MM.1S (cell line): Measurements from ENCODE around the gene MSLN.

Experiments
- DNase-seq: peaks from one replicate; pipeline ENCODE4 v3.0.0-alpha.2; 2015
- H2AFZ ChIP-seq: fragments of 300-600 bp; sonication (generic); 2 replicates; pipeline ENCODE4 v1.6.0; 2016; ENCODE audit warnings: antibody characterized with exemption, low read length
- H3F3A ChIP-seq: fragments of 300-600 bp; sonication (generic); 2 replicates; pipeline ENCODE4 v1.6.1; 2016; ENCODE audit warnings: mild to moderate bottlenecking, antibody characterized with exemption, low read length, moderate library complexity, mixed read lengths; ENCODE audit not compliant: insufficient read depth
- H3K27ac ChIP-seq: fragments of 300-600 bp; sonication (generic); 2 replicates; pipeline ENCODE4 v1.5.1; 2016; ENCODE audit warnings: mild to moderate bottlenecking, low read length
- H3K27me3 ChIP-seq: fragments of 300-600 bp; sonication (generic); replicated peaks from 2 replicates; pipeline ENCODE4 v1.6.0; 2016; ENCODE audit warnings: low read length; ENCODE audit not compliant: insufficient read depth
- H3K36me3 ChIP-seq: fragments of 300-600 bp; sonication (generic); replicated peaks from 2 replicates; pipeline ENCODE4 v1.6.1; 2016; ENCODE audit warnings: mild to moderate bottlenecking, low read length, mixed read lengths; ENCODE audit not compliant: insufficient read depth
- H3K4me1 ChIP-seq: fragments of 300-600 bp; sonication (generic); 2 replicates; pipeline ENCODE4 v1.6.1; 2016; ENCODE audit warnings: low read length, mixed read lengths
- H3K4me2 ChIP-seq: fragments of 300-600 bp; sonication (generic); 2 replicates; pipeline ENCODE4 v1.6.0; 2016; ENCODE audit warnings: low read depth, low read length
- H3K4me3 ChIP-seq: fragments of 300-600 bp; sonication (generic); 2 replicates; pipeline ENCODE4 v1.5.1; 2016; ENCODE audit warnings: low read length, mixed read lengths
- H3K79me2 ChIP-seq: fragments of 300-600 bp; sonication (generic); 2 replicates; pipeline ENCODE4 v1.6.1; 2016; ENCODE audit warnings: mixed run types, low read length, mixed read lengths
- H3K9ac ChIP-seq: fragments of 300-600 bp; sonication (generic); 2 replicates; pipeline ENCODE4 v1.6.1; 2016; ENCODE audit warnings: low read length, mixed read lengths
- H3K9me2 ChIP-seq: fragments of 300-600 bp; sonication (generic); replicated peaks from 2 replicates; pipeline ENCODE4 v1.6.1; 2016; ENCODE audit warnings: mild to moderate bottlenecking, low read length, mixed read lengths; ENCODE audit not compliant: insufficient read depth
- H3K9me3 ChIP-seq: fragments of 300-600 bp; sonication (generic); replicated peaks from 2 replicates; pipeline ENCODE4 v1.6.1; 2016; ENCODE audit warnings: mild to moderate bottlenecking, low read length, mixed read lengths; ENCODE audit not compliant: insufficient read depth
- H4K20me1 ChIP-seq: fragments of 300-600 bp; sonication (generic); 2 replicates; pipeline ENCODE4 v1.6.1; 2016; ENCODE audit warnings: mild to moderate bottlenecking, low read length, moderate library complexity, mixed read lengths; ENCODE audit not compliant: insufficient read depth
- EZH2 ChIP-seq: fragments of 300-600 bp; sonication (generic); optimal IDR thresholded peaks from 2 replicates; pipeline ENCODE3; 2017; ENCODE audit warnings: low read depth, mild to moderate bottlenecking, antibody characterized with exemption, low read length, mixed read lengths
- EZH2phosphoT487 ChIP-seq: fragments of 300-600 bp; sonication (generic); IDR thresholded peaks from 2 replicates; pipeline ENCODE4 v1.6.1; 2018; ENCODE audit warnings: antibody characterized with exemption, low read length
- TF ChIP-seq, protein P1 (sequence below): fragments of 300-600 bp; sonication (generic); IDR thresholded peaks from 2 replicates; pipeline ENCODE4 v1.5.1; 2016; ENCODE audit warnings: antibody characterized with exemption, low read length, mixed read lengths

Gene MSLN

DNA sequence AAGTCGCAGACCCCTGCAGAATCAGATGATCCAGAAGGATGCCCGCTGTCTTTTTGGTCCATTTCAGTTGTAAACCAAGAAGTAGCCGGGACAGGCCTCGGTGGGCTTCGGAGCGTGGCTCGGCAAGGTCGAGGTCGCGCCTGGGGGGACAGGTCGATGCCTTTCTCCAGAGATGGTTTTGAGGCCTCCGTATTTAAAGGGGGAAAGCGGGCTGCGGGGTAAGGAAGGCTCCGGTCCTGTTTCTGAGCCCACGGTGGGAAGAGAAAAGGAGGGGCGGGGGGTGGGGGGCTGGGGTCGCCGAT lies 47.5 kb downstream of the MSLN start:
- H3K4me1 ChIP-seq, result no peaks in the 10 kb centered on the region
- H3F3A ChIP-seq, result no peaks in the 10 kb centered on the region
- H3K27ac ChIP-seq, result no peak overlapping the region
- TF ChIP-seq EZH2, result no peak
- TF ChIP-seq, protein P1, sequence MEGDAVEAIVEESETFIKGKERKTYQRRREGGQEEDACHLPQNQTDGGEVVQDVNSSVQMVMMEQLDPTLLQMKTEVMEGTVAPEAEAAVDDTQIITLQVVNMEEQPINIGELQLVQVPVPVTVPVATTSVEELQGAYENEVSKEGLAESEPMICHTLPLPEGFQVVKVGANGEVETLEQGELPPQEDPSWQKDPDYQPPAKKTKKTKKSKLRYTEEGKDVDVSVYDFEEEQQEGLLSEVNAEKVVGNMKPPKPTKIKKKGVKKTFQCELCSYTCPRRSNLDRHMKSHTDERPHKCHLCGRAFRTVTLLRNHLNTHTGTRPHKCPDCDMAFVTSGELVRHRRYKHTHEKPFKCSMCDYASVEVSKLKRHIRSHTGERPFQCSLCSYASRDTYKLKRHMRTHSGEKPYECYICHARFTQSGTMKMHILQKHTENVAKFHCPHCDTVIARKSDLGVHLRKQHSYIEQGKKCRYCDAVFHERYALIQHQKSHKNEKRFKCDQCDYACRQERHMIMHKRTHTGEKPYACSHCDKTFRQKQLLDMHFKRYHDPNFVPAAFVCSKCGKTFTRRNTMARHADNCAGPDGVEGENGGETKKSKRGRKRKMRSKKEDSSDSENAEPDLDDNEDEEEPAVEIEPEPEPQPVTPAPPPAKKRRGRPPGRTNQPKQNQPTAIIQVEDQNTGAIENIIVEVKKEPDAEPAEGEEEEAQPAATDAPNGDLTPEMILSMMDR, result no peak
- no peak for TF ChIP-seq EZH2phosphoT487
- H3K79me2 ChIP-seq, result no peaks in the 10 kb centered on the region
- no peaks in the 10 kb centered on the region for H3K9me3 ChIP-seq
- H3K9me2 ChIP-seq, result no peaks in the 10 kb centered on the region
- H4K20me1 ChIP-seq, result no peaks in the 10 kb centered on the region
- H3K9ac ChIP-seq, result no peak overlapping the region
- no peak for DNase-seq
- peaks cover 45% of the 10 kb centered on the region for H3K27me3 ChIP-seq
- peak overlapping the region; percentile 100 for H2AFZ ChIP-seq
- H3K36me3 ChIP-seq, result no peaks in the 10 kb centered on the region
- peak overlapping the region; percentile 96 for H3K4me2 ChIP-seq
- H3K4me3 ChIP-seq, result peak overlapping the region; percentile 89

DNA sequence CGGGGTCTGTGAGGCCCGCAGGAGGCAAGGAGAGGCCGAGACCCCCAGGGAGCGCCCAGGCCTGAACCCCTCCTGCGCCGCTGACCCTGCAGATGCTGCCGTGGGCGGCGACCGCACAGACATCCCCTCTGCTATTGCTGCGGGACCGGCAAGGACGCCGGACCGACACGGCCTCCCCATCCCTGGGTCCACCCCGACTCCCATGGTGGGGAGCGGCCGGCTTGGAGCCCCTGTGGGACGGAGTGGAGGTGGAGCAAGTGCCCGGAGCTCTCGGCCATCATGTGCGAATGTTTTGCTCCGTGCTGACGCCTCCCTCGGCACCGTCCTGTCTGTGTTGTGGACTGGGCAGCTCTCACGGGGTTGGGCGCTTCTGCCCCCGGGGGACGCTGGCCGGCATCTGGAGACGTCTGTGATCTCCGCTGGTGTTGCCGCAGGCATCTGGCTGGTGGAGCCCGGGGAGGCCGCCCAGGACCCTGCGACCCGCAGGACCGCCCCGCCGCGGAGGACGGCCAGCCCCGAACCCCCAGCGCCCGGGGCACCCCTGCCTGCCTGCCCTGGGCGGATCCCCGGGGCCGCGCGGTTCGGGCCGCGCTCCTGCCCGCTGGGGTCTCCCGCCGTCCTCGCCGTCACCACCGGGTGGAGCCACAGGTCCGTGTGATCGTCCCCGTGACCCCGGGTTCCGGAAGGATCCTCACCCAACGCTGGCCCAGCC lies 52.8 kb downstream of the MSLN start:
- no peaks in the 10 kb centered on the region for H3K36me3 ChIP-seq
- no peaks in the 10 kb centered on the region for H4K20me1 ChIP-seq
- no peak overlapping the region for H3K4me2 ChIP-seq
- no peak for TF ChIP-seq EZH2phosphoT487
- TF ChIP-seq, protein P1, result peak; percentile 29; the same call in 1 of the 2 replicates
- H3K9me3 ChIP-seq, result no peaks in the 10 kb centered on the region
- H3K4me3 ChIP-seq, result no peak overlapping the region
- no peak overlapping the region for H3K9ac ChIP-seq
- H3K27me3 ChIP-seq, result peaks cover 98% of the 10 kb centered on the region
- H3K79me2 ChIP-seq, result no peaks in the 10 kb centered on the region
- H3K9me2 ChIP-seq, result no peaks in the 10 kb centered on the region
- DNase-seq, result no peak
- H3K4me1 ChIP-seq, result no peaks in the 10 kb centered on the region
- no peak overlapping the region for H2AFZ ChIP-seq
- H3K27ac ChIP-seq, result no peak overlapping the region
- no peaks in the 10 kb centered on the region for H3F3A ChIP-seq

DNA sequence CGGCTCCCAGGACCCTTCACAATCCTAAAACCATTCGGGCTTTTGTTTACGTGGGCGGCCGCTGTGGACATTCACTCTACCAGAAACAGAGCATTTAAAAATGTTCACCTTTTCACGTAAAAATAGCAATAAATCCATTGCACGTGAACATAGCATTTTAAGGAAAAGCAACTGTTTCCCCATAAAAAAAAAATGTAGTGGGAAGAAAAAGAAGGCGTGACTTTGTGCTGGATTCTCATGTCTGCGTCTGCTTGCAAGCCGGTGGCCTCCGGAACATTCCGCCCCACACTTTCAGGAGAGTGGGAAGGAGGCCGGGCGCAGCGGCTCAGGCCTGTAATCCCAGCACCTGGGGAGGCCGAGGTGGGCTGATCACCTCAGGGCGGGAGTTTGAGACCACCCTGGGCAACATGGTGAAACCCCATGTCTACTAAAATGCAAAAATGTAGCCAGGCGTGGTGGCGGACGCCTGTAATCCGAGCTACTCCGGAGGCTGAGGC lies 53.4 kb downstream of the MSLN start:
- H3K27ac ChIP-seq, result no peak overlapping the region
- H2AFZ ChIP-seq, result no peak overlapping the region
- no peaks in the 10 kb centered on the region for H3K36me3 ChIP-seq
- H3K79me2 ChIP-seq, result no peaks in the 10 kb centered on the region
- H3K9ac ChIP-seq, result no peak overlapping the region
- no peaks in the 10 kb centered on the region for H3K4me1 ChIP-seq
- no peak for DNase-seq
- no peaks in the 10 kb centered on the region for H4K20me1 ChIP-seq
- peaks cover 98% of the 10 kb centered on the region for H3K27me3 ChIP-seq
- no peaks in the 10 kb centered on the region for H3F3A ChIP-seq
- H3K4me2 ChIP-seq, result no peak overlapping the region
- no peaks in the 10 kb centered on the region for H3K9me3 ChIP-seq
- TF ChIP-seq, protein P1, result no peak
- no peak for TF ChIP-seq EZH2
- TF ChIP-seq EZH2phosphoT487, result no peak
- no peak overlapping the region for H3K4me3 ChIP-seq
- no peaks in the 10 kb centered on the region for H3K9me2 ChIP-seq
